ENCODE results near the gene KIF25.

The KIF25 gene

GRCh38 chr6:168093634-168094033 lies 96.2 kb downstream of the KIF25 start:
- Histone ChIP-seq H3K36me3 (ENCODE audit: insufficient read depth, low read length) (no peaks in the 10 kb centered on the region), H3K9me3 (ENCODE audit: control insufficient read depth, insufficient read depth, low read length) (no peaks in the 10 kb centered on the region), H3K4me1 (ENCODE audit: insufficient read depth, low read length) (peaks cover 2% of the 10 kb centered on the region; the same call in 1 of the 2 replicates), H3K9ac (ENCODE audit: low read depth, low read length) (no peak overlapping the region)

Data from ES-I3 (cell line).